Heart right ventricle (tissue), 16 donors: ENCODE data around the gene CCDC18. TPM values are rescaled to one million over a fixed set of nuclear protein-coding genes. Genes with fewer than 3 reads are reported as not detected.
A peak's percentile ranks its signal among the peaks of the same experiment; 100 is the strongest.

Experiments
- ATAC-seq, 8 donors: fragments of 200-7000 bp; cut with Tn5 transposase; one replicate each; pipeline ENCODE4 v1.9.1; 2020; ENCODE audit warnings: mild to moderate bottlenecking in 8 of 8, moderate library complexity in 8 of 8, moderate number of reproducible peaks in 1 of 8
- DNase-seq, 2 donors: peaks; one replicate each; pipeline ENCODE4 v3.0.0-alpha.2; 2020
- H3K27ac ChIP-seq, 10 donors: fragments of 200-600 bp; sonication (generic) in 2 of 10; one replicate each; pipeline versions ENCODE4 v1.5.0 to v1.8.0; 2020 to 2022; ENCODE audit warnings: mild to moderate bottlenecking in 3 of 10
- H3K27me3 ChIP-seq, 7 donors: fragments of 200-600 bp; one replicate each; pipeline ENCODE4 v1.8.0; 2021 to 2022; ENCODE audit warnings: mild to moderate bottlenecking in 2 of 7
- H3K36me3 ChIP-seq, 9 donors: fragments of 200-600 bp; sonication (generic) in 1 of 9; one replicate each; pipeline versions ENCODE4 v1.5.0 to v1.8.0; 2020 to 2022; ENCODE audit warnings: mild to moderate bottlenecking in 2 of 9
- H3K4me1 ChIP-seq, 9 donors: fragments of 200-600 bp; sonication (generic) in 1 of 9; one replicate each; pipeline versions ENCODE4 v1.5.0 to v1.8.0; 2020 to 2022; ENCODE audit warnings: mild to moderate bottlenecking in 4 of 9
- H3K4me3 ChIP-seq, 10 donors: fragments of 200-600 bp; sonication (generic) in 2 of 10; one replicate each; pipeline versions ENCODE4 v1.5.0 to v1.8.0; 2020 to 2022; ENCODE audit warnings: mild to moderate bottlenecking in 7 of 10, moderate library complexity in 2 of 10
- H3K9me3 ChIP-seq, 11 donors: fragments of 200-600 bp in 10 of 11; sonication (generic) in 2 of 11; one replicate each; pipeline versions ENCODE4 v1.5.0 to v1.8.0; 2013 to 2022; ENCODE audit warnings: mild to moderate bottlenecking in 2 of 11, control low read depth in 1 of 11, moderate library complexity in 1 of 11
- WGBS, 2 donors: extraction: QIAGEN DNeasy Blood & Tissue Kit; methylation state at CpG; one replicate each; pipeline ENCODE4 v1.1.7; 2013; ENCODE audit warnings: inconsistent platforms in 1 of 2; 5-methylcytosine and 5-hydroxymethylcytosine counted together
- intact Hi-C, 10 donors: fragments of 100-400 bp; cut with DNase I; formaldehyde crosslinking; loops; one replicate each; pipeline versions ENCODE4 v1.11.1 to v1.14.2; 2022
- polyA plus RNA-seq, 2 donors: library from polyadenylated mRNA; stranded (reverse); fragments of 200-250 nt; gene quantifications; one replicate each; pipeline ENCODE4 v1.2.3, GENCODE V29; 2013
- total RNA-seq, 10 donors: library from RNA; stranded (reverse); fragmentation: NEBNext Ultra II Directional in 3 of 10; extraction: Animal tissue kit (Norgen Biotek cat#: 25700) in 3 of 10; gene quantifications; one replicate each; pipeline versions ENCODE4 v1.2.1 to v1.2.4, GENCODE V29; 2021 to 2023
- TF ChIP-seq, protein P1 (sequence below), 9 donors: fragments of 200-600 bp; sonication (generic) in 2 of 9; IDR thresholded peaks; one replicate each; pipeline versions ENCODE4 v1.5.0 to v1.8.0; 2021 to 2022; ENCODE audit warnings: antibody characterized with exemption in 9 of 9, mild to moderate bottlenecking in 5 of 9, moderate library complexity in 1 of 9
- donor health status: Arrhythmogenic right ventricular cardiomyopathy.
- donor health status: ischemic (EF 13 %, LVEDD 7.1; RV severe dilation, severe dysfunction).
- donor health status: healthy with polysubstance abuse.
- donor health status: DM: no; HTN: yes; CAD: no.
- donor health status: DM: no; HTN: no; CAD: no.
- donor health status: ischemic (EF 25% LVEDD 6.9; RV normal size, moderate dysfunction).
- donor health status: ischemic (EF 25% LVEDD 5.7; RV mildly dilated, moderate dysfunction).
- donor health status: healthy.
- donor health status: DM: yes; HTN: yes; CAD: no.
- donor health status: Ischemic cardiomyopathy.
- donor health status: ischemic (EF 35%, LVEDD 5.7; RV mildly dilated, moderate dysfunction).
- donor health status: nonischemic (EF 11% LVEDD 7.7; RV severe dilation, severe dysfunction).
- donor health status: DM: yes; HTN: yes; CAD: no.
- donor health status: PGD.
- donor health status: ischemic (EF 29% LVEDD 5.4; RV normal size, mild dysfunction).
- donor health status: nonischemic (EF 23%, LVEDD 6.1; RV moderate dilation, normal function).

Gene CCDC18
- total and polyA plus RNA-seq, 12 donors: 1.4 to 6.8 (median 3.0) TPM

DNA sequence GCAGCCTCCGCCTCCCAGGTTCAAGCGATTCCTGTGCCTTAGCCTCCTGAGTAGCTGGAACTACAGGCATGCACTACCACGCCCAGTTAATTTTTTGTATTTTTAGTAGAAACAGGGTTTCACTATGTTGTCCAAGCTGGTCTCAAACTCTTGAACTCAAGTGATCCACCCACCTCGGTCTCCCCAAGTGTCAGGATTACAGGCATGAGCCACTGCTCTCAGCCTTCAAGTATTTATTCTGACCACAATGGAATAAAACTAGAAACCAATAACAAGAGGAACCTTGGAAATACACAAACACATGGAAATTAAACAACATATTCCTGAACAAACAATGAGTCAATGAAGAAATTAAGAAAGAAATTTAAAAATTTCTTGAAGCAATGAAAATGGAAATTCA is 132.5 kb downstream of the CCDC18 start:
- ATAC-seq (no peak), DNase-seq (no peak)
- no peaks in the 10 kb centered on the region for H3K9me3 ChIP-seq
- H3K27ac ChIP-seq: no peak overlapping the region
- H3K36me3 ChIP-seq: peaks cover 0 to 7% (median 0%) of the 10 kb centered on the region in 9 donors
- intact Hi-C loops: loop anchor here in 1 of 10 donors (10.0 kb wide), 1 partner anchor 102 kb away; no protein-coding TSS in a partner anchor
- H3K4me3 ChIP-seq: no peak overlapping the region
- 72 to 74% methylated on average over 4 of the region's 4 CpGs for WGBS, 2 donors
- peaks cover 0 to 11% (median 0%) of the 10 kb centered on the region in 9 donors for H3K4me1 ChIP-seq
- TF ChIP-seq, protein P1, sequence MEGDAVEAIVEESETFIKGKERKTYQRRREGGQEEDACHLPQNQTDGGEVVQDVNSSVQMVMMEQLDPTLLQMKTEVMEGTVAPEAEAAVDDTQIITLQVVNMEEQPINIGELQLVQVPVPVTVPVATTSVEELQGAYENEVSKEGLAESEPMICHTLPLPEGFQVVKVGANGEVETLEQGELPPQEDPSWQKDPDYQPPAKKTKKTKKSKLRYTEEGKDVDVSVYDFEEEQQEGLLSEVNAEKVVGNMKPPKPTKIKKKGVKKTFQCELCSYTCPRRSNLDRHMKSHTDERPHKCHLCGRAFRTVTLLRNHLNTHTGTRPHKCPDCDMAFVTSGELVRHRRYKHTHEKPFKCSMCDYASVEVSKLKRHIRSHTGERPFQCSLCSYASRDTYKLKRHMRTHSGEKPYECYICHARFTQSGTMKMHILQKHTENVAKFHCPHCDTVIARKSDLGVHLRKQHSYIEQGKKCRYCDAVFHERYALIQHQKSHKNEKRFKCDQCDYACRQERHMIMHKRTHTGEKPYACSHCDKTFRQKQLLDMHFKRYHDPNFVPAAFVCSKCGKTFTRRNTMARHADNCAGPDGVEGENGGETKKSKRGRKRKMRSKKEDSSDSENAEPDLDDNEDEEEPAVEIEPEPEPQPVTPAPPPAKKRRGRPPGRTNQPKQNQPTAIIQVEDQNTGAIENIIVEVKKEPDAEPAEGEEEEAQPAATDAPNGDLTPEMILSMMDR (IDR thresholded peaks at IDR 0.05): no peak
- no peaks in the 10 kb centered on the region for H3K27me3 ChIP-seq

DNA sequence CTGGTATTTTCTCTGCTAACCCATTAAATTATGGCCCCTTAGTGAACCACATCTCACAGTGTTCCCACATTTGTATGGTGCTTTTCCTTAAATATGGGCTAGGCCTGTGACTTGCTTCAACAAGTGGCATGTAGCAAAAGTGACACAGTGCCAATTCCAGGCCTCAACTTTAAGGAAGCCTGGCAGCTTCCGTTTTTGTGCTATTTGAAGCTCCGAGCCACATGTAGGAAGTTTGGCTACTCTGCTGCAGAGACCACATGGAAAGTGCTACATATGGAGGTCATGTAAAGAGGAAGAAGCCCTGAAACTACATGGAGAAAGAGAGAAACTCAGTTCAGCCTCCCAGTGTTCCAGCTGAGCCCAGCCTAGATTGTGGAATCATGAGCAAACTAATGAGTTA is 136.7 kb downstream of the CCDC18 start:
- Histone ChIP-seq H3K36me3 (no peaks in the 10 kb centered on the region), H3K9me3 (no peaks in the 10 kb centered on the region), H3K4me3 (no peak overlapping the region), H3K27ac (no peak overlapping the region), H3K27me3 (no peaks in the 10 kb centered on the region), H3K4me1 (peaks cover 0 to 11% (median 0%) of the 10 kb centered on the region in 9 donors)
- WGBS, 2 donors: 49 to 50% methylated on average over 2 of the region's 2 CpGs
- DNase-seq (peak in 1 of 2 donors; percentile 22), ATAC-seq (peak in 6 of 8 donors; percentile 23 to 79 (median 62))
- TF ChIP-seq, protein P1 (IDR thresholded peaks at IDR 0.05): no peak
- intact Hi-C loops: loop anchor here in 1 of 10 donors (10.0 kb wide), 1 partner anchor 98 kb away; no protein-coding TSS in a partner anchor

DNA sequence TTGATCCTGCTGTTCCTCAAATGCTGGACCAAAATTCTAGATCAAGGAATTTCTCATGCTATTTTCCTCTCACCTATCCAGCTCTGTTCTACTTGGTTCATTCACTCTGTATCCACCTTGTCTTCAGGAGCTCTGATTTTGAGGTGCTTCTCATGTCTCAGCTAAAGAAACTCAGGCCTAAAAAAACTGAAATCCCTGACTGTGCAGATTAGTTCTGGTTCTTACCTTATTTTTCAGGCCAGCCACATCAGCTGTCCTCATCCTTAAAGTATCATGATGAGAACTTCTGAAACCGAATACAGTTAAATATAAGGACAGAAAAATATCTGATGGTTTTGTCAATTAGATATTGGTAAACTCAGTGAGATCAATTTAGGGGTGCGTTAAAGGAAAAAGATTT is 137.4 kb downstream of the CCDC18 start:
- WGBS, 2 donors: 95 to 98% methylated on average over 2 of the region's 2 CpGs
- H3K4me3 ChIP-seq: no peak overlapping the region
- TF ChIP-seq, protein P1 (IDR thresholded peaks at IDR 0.05): no peak
- no peaks in the 10 kb centered on the region for H3K36me3 ChIP-seq
- ATAC-seq (no peak), DNase-seq (no peak)
- H3K9me3 ChIP-seq: no peaks in the 10 kb centered on the region
- H3K27ac ChIP-seq: no peak overlapping the region
- no peaks in the 10 kb centered on the region for H3K27me3 ChIP-seq
- H3K4me1 ChIP-seq: peaks cover 0 to 11% (median 0%) of the 10 kb centered on the region in 9 donors
- intact Hi-C loops: loop anchor here in 1 of 10 donors (10.0 kb wide), 1 partner anchor 97 kb away; no protein-coding TSS in a partner anchor

DNA sequence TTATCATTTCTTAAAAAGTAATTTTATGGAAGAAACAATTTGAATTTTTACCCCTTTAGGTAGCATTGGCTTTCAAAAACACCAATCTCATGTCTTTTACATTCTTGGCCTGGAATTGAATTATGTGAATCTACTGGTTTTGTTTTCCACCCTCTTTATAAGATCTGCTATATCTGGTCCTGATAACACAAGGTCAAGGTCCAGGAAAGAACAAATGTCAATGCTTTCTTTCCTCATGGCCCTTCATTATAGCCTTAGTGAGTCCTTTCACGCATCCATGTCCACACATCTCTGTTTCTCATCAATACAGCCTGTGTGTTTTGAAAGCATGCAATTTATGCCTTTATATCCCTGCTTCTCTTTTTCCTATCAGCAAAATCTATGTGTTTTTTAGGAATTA is 141.2 kb downstream of the CCDC18 start:
- H3K4me1 ChIP-seq: peaks cover 0 to 9% (median 0%) of the 10 kb centered on the region in 9 donors
- DNase-seq (no peak), ATAC-seq (no peak)
- no peaks in the 10 kb centered on the region for H3K27me3 ChIP-seq
- WGBS, 2 donors: 93 to 97% methylated on average over 1 of the region's 1 CpG
- H3K9me3 ChIP-seq: no peaks in the 10 kb centered on the region
- peaks cover 0 to 7% (median 0%) of the 10 kb centered on the region in 9 donors for H3K36me3 ChIP-seq
- TF ChIP-seq, protein P1 (IDR thresholded peaks at IDR 0.05): no peak
- intact Hi-C loops: no loop called here
- no peak overlapping the region for H3K4me3 ChIP-seq
- no peak overlapping the region for H3K27ac ChIP-seq
